HepG2 (cell line): ENCODE results near the gene NHERF2. TPM values are rescaled to one million over a fixed set of nuclear protein-coding genes. Genes with fewer than 3 reads are reported as not detected.

Experiments
- ATRX ChIP-seq: sonication (generic); formaldehyde crosslinking; IDR thresholded peaks from 2 replicates; pipeline ENCODE4 v1.4.0; 2020; ENCODE audit warnings: missing genetic modification reagents, borderline replicate concordance
- BATF2 ChIP-seq: sonication (generic); formaldehyde crosslinking; IDR thresholded peaks from 2 replicates; pipeline ENCODE4 v1.8.0; 2022; ENCODE audit warnings: mild to moderate bottlenecking, missing genetic modification reagents, moderate library complexity
- FOSL1 ChIP-seq: sonication (generic); formaldehyde crosslinking; IDR thresholded peaks from 2 replicates; pipeline ENCODE4 v1.9.0; 2021; ENCODE audit warnings: missing genetic modification reagents, borderline replicate concordance
- KDM5B ChIP-seq: sonication (generic); formaldehyde crosslinking; IDR thresholded peaks from 2 replicates; pipeline ENCODE4 v1.4.0; 2020; ENCODE audit warnings: missing genetic modification reagents, mild to moderate bottlenecking, borderline replicate concordance
- MED1 ChIP-seq: sonication (generic); formaldehyde crosslinking; IDR thresholded peaks from 2 replicates; pipeline ENCODE4 v1.4.0; 2020; ENCODE audit warnings: missing genetic modification reagents
- MXI1 ChIP-seq: IDR thresholded peaks from 3 replicates; pipeline ENCODE4 v1.6.1; 2012; ENCODE audit warnings: low read depth, low read length, inconsistent platforms, borderline replicate concordance
- NFAT5 ChIP-seq: sonication (generic); formaldehyde crosslinking; IDR thresholded peaks from 2 replicates; pipeline ENCODE4 v1.4.0; 2020; ENCODE audit warnings: missing genetic modification reagents
- RORA ChIP-seq: sonication (generic); formaldehyde crosslinking; IDR thresholded peaks from 2 replicates; pipeline ENCODE4 v1.5.0; 2020; ENCODE audit warnings: mild to moderate bottlenecking, missing genetic modification reagents, moderate library complexity
- RXRB ChIP-seq: IDR thresholded peaks from 2 replicates; pipeline ENCODE4 v1.6.1; 2016; ENCODE audit warnings: borderline replicate concordance, missing genetic modification reagents, missing compliant biosample characterization
- SNAI1 ChIP-seq: sonication (generic); formaldehyde crosslinking; IDR thresholded peaks from 2 replicates; pipeline ENCODE4 v1.5.0; 2020; ENCODE audit warnings: mild to moderate bottlenecking, missing genetic modification reagents, borderline replicate concordance
- SP140L ChIP-seq: sonication (generic); formaldehyde crosslinking; IDR thresholded peaks from 2 replicates; pipeline ENCODE4 v1.4.0; 2020; ENCODE audit warnings: missing genetic modification reagents, borderline replicate concordance
- SYNCRIP ChIP-seq: fragments of 200-400 bp; formaldehyde crosslinking; IDR thresholded peaks from 2 replicates; pipeline ENCODE4 v1.6.1; 2018; ENCODE audit warnings: mild to moderate bottlenecking, low read depth, low read length; ENCODE audit not compliant: insufficient read depth
- TAF1 ChIP-seq: sonication (generic); formaldehyde crosslinking; IDR thresholded peaks from 2 replicates; pipeline ENCODE4 v1.4.0; 2020; ENCODE audit warnings: missing genetic modification reagents
- THAP11 ChIP-seq: IDR thresholded peaks from 2 replicates; pipeline ENCODE4 v1.6.1; 2016; ENCODE audit warnings: missing biosample characterization, missing genetic modification reagents
- YEATS4 ChIP-seq: sonication (generic); formaldehyde crosslinking; IDR thresholded peaks from 2 replicates; pipeline ENCODE4 v1.4.0; 2020; ENCODE audit warnings: missing genetic modification reagents, borderline replicate concordance
- ZBTB10 ChIP-seq: sonication (generic); formaldehyde crosslinking; IDR thresholded peaks from 2 replicates; pipeline ENCODE4 v1.4.0; 2020; ENCODE audit warnings: missing genetic modification reagents, borderline replicate concordance
- ZFP82 ChIP-seq: sonication (generic); formaldehyde crosslinking; IDR thresholded peaks from 2 replicates; pipeline ENCODE4 v1.5.1; 2020; ENCODE audit warnings: mild to moderate bottlenecking, missing genetic modification reagents, borderline replicate concordance
- ZNF337 ChIP-seq: sonication (generic); formaldehyde crosslinking; IDR thresholded peaks from 2 replicates; pipeline ENCODE4 v1.5.1; 2020; ENCODE audit warnings: missing genetic modification reagents, low read depth, mild to moderate bottlenecking, borderline replicate concordance
- ZNF572 ChIP-seq: sonication (generic); formaldehyde crosslinking; IDR thresholded peaks from 2 replicates; pipeline ENCODE4 v1.5.1; 2020; ENCODE audit warnings: mild to moderate bottlenecking, missing genetic modification reagents
- ZNF709 ChIP-seq: sonication (generic); formaldehyde crosslinking; IDR thresholded peaks from 2 replicates; pipeline ENCODE4 v1.5.0; 2020; ENCODE audit warnings: mild to moderate bottlenecking, missing genetic modification reagents
- ZNF777 ChIP-seq: sonication (generic); formaldehyde crosslinking; IDR thresholded peaks from 2 replicates; pipeline ENCODE4 v1.4.0; 2020; ENCODE audit warnings: missing genetic modification reagents
- polyA plus RNA-seq, 8 experiments: library from polyadenylated mRNA; depleted of rRNA in 3 of 8; stranded (reverse) in 7 of 8; unstranded in 1 of 8; fragments of >200 nt; fragmentation: Illumina TruSeq in 4 of 8; extraction: Trizol in 4 of 8; gene quantifications; 2 replicates each; pipeline versions ENCODE4 v1.2.1 to v1.2.3, GENCODE V29; 2011 to 2016; ENCODE audit warnings: low read depth in 4 of 8, missing spikeins in 1 of 8, mixed read lengths in 1 of 8; ENCODE audit not compliant: insufficient read depth in 1 of 8
- total RNA-seq, 5 experiments: library from RNA; depleted of rRNA; stranded (reverse); fragments of >200 nt; fragmentation: Illumina TruSeq; extraction: Trizol; gene quantifications; 2 replicates each; pipeline ENCODE4 v1.2.3, GENCODE V29; 2016; ENCODE audit warnings: low read depth in 1 of 5

NHERF2 gene
- total and polyA plus RNA-seq, 2 of the 13 experiments (the other 11 are each of a cell fraction or from before 2014, with no cell fraction given), result 23.7 to 39.3 TPM

GRCh38 chr16:1983544-1984346 is 43.0 kb upstream of the NHERF2 start, which contains the start of gene GFER (continued):
- no peak for TF ChIP-seq ZBTB10 (CRISPR knock-in tag)
- no peak for TF ChIP-seq RORA (CRISPR knock-in tag)
- TF ChIP-seq BATF2, result no peak
- no peak for TF ChIP-seq SP140L
- no peak for TF ChIP-seq ZFP82
- TF ChIP-seq ZNF572 (CRISPR knock-in tag), result no peak
- TF ChIP-seq ZNF777 (CRISPR knock-in tag), result peak; percentile 83
- TF ChIP-seq ATRX (CRISPR knock-in tag), result no peak
- TF ChIP-seq MXI1, result peak; percentile 89; the same call in 2 of the 3 replicates
- TF ChIP-seq ZNF709 (CRISPR knock-in tag), result no peak
- peak; percentile 20; the same call in 1 of the 2 replicates for TF ChIP-seq RXRB
- TF ChIP-seq FOSL1 (CRISPR knock-in tag), result no peak
- no peak for TF ChIP-seq SNAI1 (CRISPR knock-in tag)
- peak; percentile 86 for TF ChIP-seq THAP11 (CRISPR knock-in tag)
- TF ChIP-seq YEATS4, result peak; percentile 91
- peak; percentile 62; the same call in 1 of the 2 replicates for TF ChIP-seq MED1 (CRISPR knock-in tag)
- peak; percentile 80 for TF ChIP-seq TAF1 (CRISPR knock-in tag)
- TF ChIP-seq ZNF337 (CRISPR knock-in tag), result no peak
- no peak for TF ChIP-seq KDM5B (CRISPR knock-in tag)
- TF ChIP-seq SYNCRIP, result no peak
- TF ChIP-seq NFAT5, result no peak
